Suprapubic skin (tissue), 3 donors: ENCODE measurements around the gene HOXB8.

Source experiments
- CTCF ChIP-seq, 2 donors: fragments of 200-600 bp in 1 of 2; fragments of 450-650 bp in 1 of 2; sonication (generic) in 1 of 2; IDR thresholded peaks; one replicate each; pipeline ENCODE4 v1.5.1; 2016 to 2019; ENCODE audit warnings: antibody characterized with exemption in 2 of 2, mild to moderate bottlenecking in 1 of 2, moderate library complexity in 1 of 2
- POLR2A ChIP-seq, 2 donors: fragments of 450-650 bp; IDR thresholded peaks; one replicate each; pipeline ENCODE4 v1.6.1; 2017; ENCODE audit warnings: antibody characterized with exemption in 2 of 2, mild to moderate bottlenecking in 2 of 2, moderate library complexity in 2 of 2

DNA sequence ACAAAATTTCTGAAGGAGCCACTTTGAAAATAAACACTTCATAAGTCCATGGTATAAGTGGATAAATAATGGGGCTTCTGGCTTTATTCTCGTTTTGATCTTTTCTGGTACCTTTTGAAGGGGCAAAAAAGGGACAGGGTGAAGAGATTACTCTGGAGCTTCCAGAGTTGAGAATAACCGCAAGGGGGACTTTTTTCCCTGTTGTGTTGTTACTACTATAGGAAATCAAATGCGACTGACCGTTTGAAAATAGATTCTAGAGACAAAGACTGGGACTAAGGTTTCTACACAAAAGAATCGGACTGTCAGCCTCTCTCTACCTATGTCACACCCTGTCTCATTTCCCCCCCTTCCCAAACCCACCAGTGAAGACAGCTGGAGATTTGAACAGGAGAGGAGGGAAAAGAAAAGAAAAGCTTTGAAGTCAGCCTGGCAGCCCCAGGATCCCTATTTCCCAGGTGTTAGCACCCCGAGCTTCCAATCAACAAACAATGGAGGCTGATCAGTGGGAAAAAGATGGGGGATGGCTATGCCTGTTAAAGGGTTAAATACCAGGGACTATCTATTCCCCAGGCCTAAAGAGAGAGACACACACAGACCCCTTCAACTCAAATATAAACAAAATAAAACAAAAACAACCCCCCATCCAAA lies 45.3 kb downstream of the HOXB8 start:
- TF ChIP-seq CTCF (IDR thresholded peaks at IDR 0.05) (no peak), POLR2A (IDR thresholded peaks at IDR 0.05) (no peak)
